GM18505 (cell line): Measurements from ENCODE around the gene GAPDHS.

Source experiments
- ATAC-seq: cut with Tn5 transposase; IDR thresholded peaks from one replicate; pipeline ENCODE4 v1.9.1; 2021; ENCODE audit not compliant: unreplicated experiment
- POLR2A ChIP-seq: IDR thresholded peaks from 4 replicates; pipeline ENCODE4 v1.6.1; 2011; ENCODE audit warnings: borderline replicate concordance; ENCODE audit not compliant: insufficient read depth, insufficient read length; ENCODE audit errors: extremely low read depth

Gene GAPDHS

DNA sequence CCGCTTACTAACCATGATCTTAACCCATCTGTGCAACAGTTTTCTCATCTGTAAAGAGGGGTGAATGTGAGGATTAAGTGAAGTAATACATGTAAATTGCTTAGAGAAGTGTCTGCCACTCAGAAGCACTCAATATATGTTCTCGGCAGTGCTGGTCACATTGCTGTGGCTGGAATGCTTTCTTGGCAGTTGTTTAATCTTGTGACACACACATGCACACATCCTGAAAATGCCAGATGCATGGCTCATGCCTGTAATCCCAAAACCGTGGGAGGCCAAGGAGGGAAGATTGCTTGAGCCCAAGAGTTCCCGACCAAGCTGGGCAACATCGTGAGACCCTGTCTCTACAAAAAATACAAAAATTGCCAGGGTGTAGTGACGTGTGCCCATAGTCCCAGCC lies 14.9 kb upstream of the GAPDHS start:
- no peak for ATAC-seq
- TF ChIP-seq POLR2A, result no peak

DNA sequence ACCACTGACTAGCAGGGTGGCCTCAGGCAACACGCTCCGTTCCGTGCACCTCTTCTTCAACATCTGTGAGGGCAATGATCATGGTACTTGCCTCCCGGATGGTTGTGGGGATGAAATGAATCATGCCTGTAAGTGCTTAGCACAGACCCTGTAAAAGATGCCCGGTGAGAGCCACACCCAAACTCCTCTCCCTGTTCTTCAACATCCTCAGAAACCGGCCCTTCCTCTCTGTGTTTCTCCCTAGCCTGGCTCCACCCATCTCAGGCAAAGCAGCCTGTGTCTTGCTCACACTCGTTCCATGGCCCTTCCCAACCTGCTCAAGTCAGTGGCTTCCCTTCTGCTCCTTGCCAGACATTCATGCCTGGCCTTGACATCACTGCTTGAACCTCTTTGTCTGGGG lies 14.0 kb upstream of the GAPDHS start:
- no peak for TF ChIP-seq POLR2A
- no peak for ATAC-seq

DNA sequence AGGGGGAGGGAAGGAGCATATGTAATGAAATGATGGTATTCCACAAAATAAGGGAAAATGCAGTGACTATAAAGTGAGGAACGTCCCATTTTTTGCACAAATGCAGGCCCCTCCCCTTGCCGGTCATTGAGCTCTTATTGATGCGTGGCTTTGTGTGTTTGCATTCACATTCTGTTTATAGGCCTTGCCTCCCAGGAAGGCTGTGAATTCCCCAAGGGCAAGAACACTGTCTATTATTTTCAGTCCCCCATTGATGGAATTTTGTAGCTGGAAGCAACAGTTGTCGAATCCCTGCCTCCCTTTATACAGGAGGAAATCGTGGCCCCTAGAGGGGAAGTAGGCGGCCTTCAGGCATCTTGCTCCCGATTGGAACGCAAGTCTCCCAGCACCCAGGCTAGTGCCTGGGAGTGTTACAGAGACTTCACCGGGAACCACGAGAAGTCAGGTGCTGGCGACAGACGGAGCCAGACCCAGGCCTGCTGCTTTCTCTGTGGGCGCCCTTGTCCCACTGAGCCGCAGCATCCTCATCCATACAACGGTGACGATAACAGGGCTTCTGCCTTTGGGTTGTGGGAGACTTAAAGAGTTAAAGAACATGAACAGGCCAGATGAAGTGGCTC lies 12.0 kb upstream of the GAPDHS start:
- ATAC-seq, result no peak
- TF ChIP-seq POLR2A, result no peak

DNA sequence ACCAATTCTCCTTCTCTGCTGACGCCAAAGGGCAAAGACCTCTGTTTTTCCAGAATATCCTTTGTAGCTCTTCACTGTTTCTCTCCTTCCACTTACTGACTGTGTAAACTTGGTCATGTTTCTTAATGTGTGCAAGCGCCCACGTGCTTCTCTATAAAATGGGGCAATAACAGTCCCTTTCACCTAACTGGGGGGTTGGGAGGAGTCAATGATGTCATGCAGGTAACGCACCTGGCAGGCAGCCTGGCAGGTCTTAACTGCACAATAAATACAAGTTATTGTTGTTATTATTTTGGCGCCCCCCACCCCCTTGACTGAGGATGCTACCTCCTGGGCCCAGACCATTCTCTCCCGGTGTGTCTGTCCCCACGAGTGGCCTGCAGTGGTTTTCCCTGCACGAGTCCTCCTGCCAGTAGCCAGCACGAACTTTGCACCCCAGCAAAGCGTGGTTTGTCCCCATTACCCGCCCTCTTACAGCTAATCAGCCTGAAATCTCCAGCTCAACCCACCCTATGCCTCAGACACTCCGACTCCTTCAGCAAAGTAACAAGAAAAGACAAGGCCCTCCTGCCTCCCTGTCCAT lies 10.4 kb upstream of the GAPDHS start:
- ATAC-seq, result no peak
- TF ChIP-seq POLR2A, result no peak

DNA sequence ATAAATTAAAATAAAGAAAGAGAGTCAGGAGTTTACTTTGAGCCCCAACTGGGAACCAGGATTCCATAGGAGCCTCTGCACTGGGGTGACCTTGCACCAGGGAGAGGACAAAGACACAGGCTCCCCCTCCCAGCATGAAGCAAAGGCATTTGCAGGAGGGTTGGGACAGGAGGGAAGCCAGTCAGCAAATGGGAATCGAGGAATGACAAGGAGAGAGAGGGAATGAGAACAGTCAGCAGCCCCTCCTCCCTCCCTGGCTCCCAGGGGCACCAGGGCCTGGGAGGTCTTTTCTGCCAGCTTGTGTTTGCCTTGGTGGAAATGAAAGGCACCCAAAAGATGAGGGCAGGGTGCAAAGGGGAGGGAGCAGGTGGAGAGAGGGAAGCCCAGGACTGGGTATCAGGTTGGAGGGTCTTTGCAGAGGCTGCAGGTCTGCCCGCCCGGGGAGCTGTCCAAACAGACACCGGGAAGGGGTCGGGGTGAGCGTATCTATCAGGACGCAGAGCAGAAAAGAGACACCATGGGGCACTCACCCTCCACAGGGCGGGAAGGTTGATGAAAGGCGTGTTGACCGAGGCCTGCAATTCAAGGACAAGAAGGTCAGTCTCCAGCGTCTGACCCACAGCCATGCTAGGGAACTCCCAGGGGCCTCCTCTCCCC lies 8.9 kb upstream of the GAPDHS start:
- TF ChIP-seq POLR2A, result no peak
- no peak for ATAC-seq

DNA sequence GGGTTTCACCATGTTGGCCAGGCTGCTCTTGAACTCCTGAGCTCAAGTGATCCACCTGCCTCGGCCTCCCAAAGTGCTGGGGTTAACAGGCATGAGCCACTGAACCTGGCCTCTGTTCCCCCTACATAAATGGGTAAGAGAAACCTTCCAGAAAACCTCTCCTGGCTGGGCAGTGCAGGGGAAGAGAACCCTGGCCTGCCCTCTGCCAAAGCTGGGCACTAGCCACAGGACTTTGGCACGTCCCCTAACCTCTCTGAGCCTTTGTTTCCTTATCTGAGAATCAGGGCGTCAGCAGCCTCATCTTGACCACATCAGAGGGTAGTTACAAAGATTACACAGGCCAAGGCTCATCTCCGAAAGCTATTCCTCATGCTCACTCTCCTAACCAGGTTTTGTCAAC lies 7.4 kb upstream of the GAPDHS start:
- no peak for TF ChIP-seq POLR2A
- ATAC-seq, result no peak

DNA sequence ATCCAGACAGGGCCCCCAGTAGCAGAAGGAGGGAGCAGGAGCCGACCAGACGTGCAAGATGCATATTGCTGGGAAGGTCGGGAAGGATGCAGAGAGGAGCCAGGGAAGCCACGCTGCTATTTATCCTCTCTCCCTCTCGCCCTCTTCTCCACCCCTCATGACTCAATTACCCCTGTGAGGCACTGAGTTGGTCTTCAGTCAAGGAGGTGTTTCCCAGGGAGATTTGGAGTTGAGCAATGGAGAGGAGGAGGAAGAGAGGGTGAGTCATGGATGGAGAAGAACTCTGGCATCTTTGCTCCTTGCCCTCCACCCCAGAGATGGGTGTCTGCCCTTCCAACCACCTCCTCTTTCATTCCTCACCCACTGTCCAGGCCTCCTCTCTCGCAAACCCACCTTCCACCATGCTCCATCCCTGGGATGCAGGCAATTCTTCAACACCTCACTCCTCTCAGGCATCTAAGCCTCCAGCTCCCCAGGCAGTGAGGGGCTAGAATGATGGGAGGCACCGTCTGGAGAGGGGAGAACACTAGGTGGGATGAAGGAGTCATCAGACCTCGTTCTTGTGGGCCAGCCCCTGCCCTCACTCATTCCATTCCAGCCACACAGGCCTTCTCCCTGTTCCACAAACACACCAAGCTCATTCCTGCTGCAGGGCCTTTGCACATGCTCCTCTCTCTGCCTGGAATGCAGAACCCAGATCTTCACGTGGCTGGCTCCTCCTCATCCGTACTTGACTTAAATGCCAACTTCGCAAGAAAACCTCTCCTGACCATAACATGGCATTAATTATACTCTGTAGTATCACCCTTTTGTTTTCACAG lies 4.8 kb upstream of the GAPDHS start, which contains the start of gene SBSN:
Gene SBSN, minus strand, starts transcription at position 94 of the 821 bp plus-strand sequence. Its CDS starts 30 bp downstream, at position 64.
- no peak for ATAC-seq

DNA sequence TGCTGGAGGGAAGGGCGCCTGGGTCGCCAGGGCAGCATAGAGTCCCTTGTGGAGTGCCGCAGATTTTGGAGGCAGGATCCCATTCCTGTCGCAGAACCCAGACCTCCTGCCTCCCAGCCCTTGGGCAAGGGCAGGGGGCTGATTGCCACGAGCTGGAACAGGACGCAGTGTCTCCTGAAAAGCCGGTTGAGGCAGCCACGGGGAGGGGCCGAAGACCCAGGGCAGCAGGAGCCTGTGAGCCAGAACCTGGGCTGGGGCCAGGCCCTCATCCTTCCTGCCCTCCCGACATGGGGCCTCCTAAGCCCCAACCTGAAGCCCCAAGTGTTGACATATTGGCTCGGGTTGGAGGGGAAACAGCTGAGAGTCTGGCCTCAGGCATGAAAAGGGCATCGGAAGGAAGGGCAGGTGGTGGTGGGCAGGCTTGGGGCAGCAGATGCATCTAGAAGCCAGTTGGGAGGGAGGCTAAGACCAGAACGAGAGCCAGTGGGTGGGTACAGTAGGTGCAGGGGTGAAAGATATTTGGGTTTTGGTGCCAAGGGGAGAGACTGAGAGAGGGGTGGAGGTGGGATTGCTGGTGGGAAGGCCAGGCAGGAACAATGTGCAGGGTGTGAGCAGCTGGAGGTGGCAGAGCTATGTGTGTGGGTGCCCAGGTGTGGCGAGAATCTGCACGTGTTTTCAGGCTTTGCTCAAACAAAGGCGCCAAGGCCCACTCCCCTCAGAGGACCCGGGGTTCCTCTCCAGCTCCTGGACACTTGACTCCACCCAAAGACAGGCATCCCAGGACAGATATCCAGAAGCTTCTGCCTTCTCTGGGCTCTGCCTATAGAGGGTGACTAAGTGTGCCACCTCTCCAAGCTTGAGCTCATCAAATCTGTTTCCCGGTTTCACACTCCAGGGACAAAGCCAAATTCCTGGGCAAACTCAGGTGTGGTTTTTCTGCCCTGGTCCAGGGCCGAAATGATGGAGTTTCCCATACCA lies 3.7 kb upstream of the GAPDHS start:
- ATAC-seq, result no peak

More for the DNA sequence above, 4.8 kb upstream of the GAPDHS start, which contains the start of gene SBSN:
- no peak for TF ChIP-seq POLR2A

DNA sequence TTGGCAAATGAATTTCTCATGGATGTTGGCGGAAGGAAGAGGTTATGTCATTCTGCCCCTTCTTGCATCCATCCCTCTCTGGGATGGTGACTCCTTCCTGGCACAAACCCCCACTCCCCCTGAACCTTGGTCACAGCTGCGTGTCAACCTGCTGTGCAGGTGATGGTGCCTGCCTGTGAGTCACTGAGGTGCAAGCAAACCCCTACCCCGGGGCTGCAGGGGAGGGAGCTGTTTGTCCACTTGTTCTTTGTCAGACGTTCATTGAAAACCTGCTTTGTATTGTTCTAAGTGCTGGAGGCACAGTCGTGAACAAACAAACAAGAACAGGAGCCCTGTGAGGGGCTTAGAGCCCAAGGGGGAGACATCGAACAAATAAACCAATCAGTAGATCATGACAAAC lies 2.0 kb upstream of the GAPDHS start:
- TF ChIP-seq POLR2A, result no peak
- ATAC-seq, result no peak

More for the DNA sequence above, 3.7 kb upstream of the GAPDHS start:
- TF ChIP-seq POLR2A, result no peak

DNA sequence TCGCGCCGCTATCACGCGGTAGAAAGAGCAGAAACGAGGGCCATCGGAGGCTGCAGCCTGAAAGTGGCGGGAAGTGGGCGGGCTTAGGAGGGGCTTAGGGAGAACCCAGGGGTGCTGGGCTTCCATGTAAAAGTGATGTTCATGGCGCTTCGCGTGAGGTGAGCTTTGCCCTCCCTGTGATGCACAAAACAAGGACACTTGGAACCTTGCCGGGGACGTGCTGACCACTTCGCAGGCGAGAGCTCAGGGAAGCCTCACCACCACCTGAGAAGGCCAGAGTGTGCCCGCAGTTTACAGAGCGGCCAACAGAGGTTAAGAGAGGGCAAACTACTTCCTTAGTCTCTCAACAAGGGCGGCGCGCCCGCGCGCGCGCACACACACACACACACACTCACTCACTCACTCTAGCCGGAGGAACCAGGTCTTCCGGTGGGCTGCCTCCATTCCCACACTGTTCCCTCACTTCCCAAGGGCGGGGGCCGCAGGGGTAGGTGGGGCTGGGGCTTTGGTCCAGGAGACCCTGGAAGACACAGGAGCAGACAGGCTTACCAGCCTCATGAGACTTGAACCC lies 651 bp downstream of the GAPDHS start:
- ATAC-seq, result no peak
- no peak for TF ChIP-seq POLR2A

DNA sequence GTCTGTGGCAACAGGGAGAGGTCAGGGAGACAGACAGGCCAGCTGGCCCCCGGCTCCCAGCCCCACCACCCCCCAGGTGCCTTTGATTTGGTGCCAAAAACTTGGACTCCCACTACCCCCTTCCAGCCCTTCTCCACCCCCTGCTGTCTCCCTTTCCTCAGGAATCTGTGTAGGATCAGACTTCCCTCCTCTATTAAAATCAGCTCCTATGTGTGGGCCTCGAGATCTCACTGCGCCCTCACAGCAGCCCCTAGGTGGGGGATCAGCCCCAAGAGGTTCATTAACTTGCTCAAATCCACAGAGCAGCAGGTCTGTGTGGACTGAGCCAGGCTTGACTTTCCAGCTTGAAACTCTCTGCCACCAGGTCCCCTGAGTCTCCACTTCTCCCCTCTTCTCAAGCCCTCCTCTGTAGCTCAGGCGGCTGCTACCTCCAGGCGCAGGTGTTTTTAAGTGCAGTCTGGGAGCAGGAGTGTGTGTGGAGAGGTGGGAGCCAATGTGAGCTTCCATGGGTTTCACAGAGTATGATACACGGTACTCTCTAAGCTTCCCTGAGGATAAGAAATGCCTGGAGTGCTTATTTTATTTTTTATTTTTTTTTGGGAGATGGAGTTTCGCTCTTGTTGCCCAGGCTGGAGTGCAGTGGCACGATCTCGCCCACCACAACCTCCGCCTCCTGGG lies 1.7 kb downstream of the GAPDHS start:
- TF ChIP-seq POLR2A, result no peak
- ATAC-seq, result no peak
